IMR-90 (cell line): ENCODE measurements around the gene FYCO1. TPM values are rescaled to one million over a fixed set of nuclear protein-coding genes. Genes with fewer than 3 reads are reported as not detected.

Experiments
- ATAC-seq: fragments of 200-7000 bp; cut with Tn5 transposase; 2 replicates; pipeline ENCODE4 v1.9.1; 2020; ENCODE audit warnings: low read depth, mild to moderate bottlenecking, moderate library complexity
- BruUV-seq: library from RNA; stranded (reverse); fragments of 400-500 nt; replicated peaks from 2 replicates; lab custom pipeline; 2021; lab: Mats Ljungman, UMichigan
- CTCF ChIA-PET: fragments of 300-600 bp; formaldehyde crosslinking; extraction: SDS; loops from one replicate; lab custom pipeline; 2021; ENCODE audit warnings: antibody characterized with exemption; lab: Yijun Ruan, JAX
- POLR2A ChIA-PET: fragments of 300-600 bp; sonication (Branson Sonifier 250); formaldehyde crosslinking; loops from one replicate; lab custom pipeline; 2022; ENCODE audit warnings: antibody characterized with exemption; ENCODE audit not compliant: unreplicated experiment; lab: Charles Lee
- DNase-seq: peaks from one replicate; pipeline ENCODE4 v3.0.0; 2013
- H2AFZ ChIP-seq: replicated peaks from 2 replicates; pipeline ENCODE3; 2013; ENCODE audit warnings: low read length, mild to moderate bottlenecking; ENCODE audit not compliant: poor library complexity
- H2AK5ac ChIP-seq: 2 replicates; pipeline ENCODE4 v1.6.1; 2013; ENCODE audit warnings: low read depth, low read length, inconsistent platforms
- H2AK9ac ChIP-seq: replicated peaks from 2 replicates; pipeline ENCODE3; 2013; ENCODE audit warnings: mild to moderate bottlenecking, low read depth, low read length, moderate library complexity; ENCODE audit not compliant: poor library complexity
- H2BK120ac ChIP-seq: 2 replicates; pipeline ENCODE4 v1.6.1; 2013; ENCODE audit warnings: low read depth, low read length, inconsistent platforms
- H2BK15ac ChIP-seq: 3 replicates; pipeline ENCODE4 v1.6.1; 2013; ENCODE audit warnings: low read depth, low read length, inconsistent platforms
- H2BK20ac ChIP-seq: 2 replicates; pipeline ENCODE4 v1.6.1; 2013; ENCODE audit warnings: low read depth, mild to moderate bottlenecking, inconsistent platforms, low read length, moderate library complexity
- H2BK5ac ChIP-seq: 2 replicates; pipeline ENCODE4 v1.6.1; 2013; ENCODE audit warnings: mild to moderate bottlenecking, low read depth, low read length, inconsistent platforms; ENCODE audit not compliant: poor library complexity, severe bottlenecking
- H3K14ac ChIP-seq: replicated peaks from 2 replicates; pipeline ENCODE4 v1.6.1; 2013; ENCODE audit warnings: low read depth, low read length, inconsistent platforms
- H3K18ac ChIP-seq: 2 replicates; pipeline ENCODE4 v1.6.1; 2013; ENCODE audit warnings: low read depth, low read length, control low read depth
- H3K23ac ChIP-seq: 2 replicates; pipeline ENCODE4 v1.6.1; 2013; ENCODE audit warnings: low read depth, low read length, inconsistent platforms
- H3K27ac ChIP-seq: 2 replicates; pipeline ENCODE4 v1.5.1; 2013; ENCODE audit warnings: mild to moderate bottlenecking, control low read depth, low read length; ENCODE audit not compliant: insufficient read depth
- H3K27me3 ChIP-seq: 2 replicates; pipeline ENCODE4 v1.6.1; 2013; ENCODE audit warnings: low read length; ENCODE audit not compliant: control insufficient read depth, insufficient read depth
- H3K36me3 ChIP-seq: 2 replicates; pipeline ENCODE4 v1.6.1; 2013; ENCODE audit warnings: low read length, mixed read lengths; ENCODE audit not compliant: control insufficient read depth, insufficient read depth
- H3K4ac ChIP-seq: 2 replicates; pipeline ENCODE4 v1.6.1; 2013; ENCODE audit warnings: low read depth, low read length, inconsistent platforms
- H3K4me1 ChIP-seq: 2 replicates; pipeline ENCODE4 v1.6.1; 2013; ENCODE audit warnings: low read length, mixed read lengths; ENCODE audit not compliant: control insufficient read depth, insufficient read depth
- H3K4me2 ChIP-seq: 2 replicates; pipeline ENCODE4 v1.6.1; 2013; ENCODE audit warnings: low read depth, mild to moderate bottlenecking, control low read depth, low read length, moderate library complexity
- H3K4me3 ChIP-seq: 2 replicates; pipeline ENCODE4 v1.5.1; 2013; ENCODE audit warnings: low read depth, mild to moderate bottlenecking, control low read depth, low read length, moderate library complexity; ENCODE audit not compliant: insufficient read depth
- H3K56ac ChIP-seq: 2 replicates; pipeline ENCODE4 v1.6.1; 2013; ENCODE audit warnings: low read length, inconsistent platforms; ENCODE audit not compliant: insufficient read depth; ENCODE audit errors: extremely low read depth
- H3K79me1 ChIP-seq, 2 experiments: 2 replicates each; pipeline ENCODE4 v1.6.1; 2013; ENCODE audit warnings: low read length in 2 of 2, inconsistent platforms in 1 of 2, low read depth in 1 of 2
- H3K9ac ChIP-seq: 2 replicates; pipeline ENCODE4 v1.6.1; 2013; ENCODE audit warnings: low read depth, low read length, control low read depth
- H3K9me1 ChIP-seq: 2 replicates; pipeline ENCODE4 v1.6.1; 2013; ENCODE audit warnings: low read length, inconsistent platforms; ENCODE audit not compliant: insufficient read depth
- H3K9me3 ChIP-seq: 2 replicates; pipeline ENCODE4 v1.6.1; 2013; ENCODE audit warnings: low read length; ENCODE audit not compliant: control insufficient read depth, insufficient read depth
- H4K20me1 ChIP-seq: 2 replicates; pipeline ENCODE4 v1.6.1; 2013; ENCODE audit warnings: low read length, inconsistent platforms; ENCODE audit not compliant: insufficient read depth
- H4K5ac ChIP-seq: 2 replicates; pipeline ENCODE4 v1.6.1; 2013; ENCODE audit warnings: mild to moderate bottlenecking, low read depth, low read length, control low read depth
- H4K8ac ChIP-seq, 2 experiments: 2 replicates each; pipeline ENCODE4 v1.6.1; 2013; ENCODE audit warnings: low read depth in 2 of 2, low read length in 2 of 2, control low read depth in 1 of 2, inconsistent platforms in 1 of 2
- H4K91ac ChIP-seq: 2 replicates; pipeline ENCODE4 v1.6.1; 2013; ENCODE audit warnings: low read depth, low read length, inconsistent platforms; ENCODE audit not compliant: insufficient read depth
- BHLHE40 ChIP-seq: fragments of 150-350 bp; IDR thresholded peaks from 2 replicates; pipeline ENCODE4 v1.6.1; 2016; ENCODE audit warnings: mild to moderate bottlenecking, low read depth, low read length
- MAZ ChIP-seq: IDR thresholded peaks from 2 replicates; pipeline ENCODE4 v1.6.1; 2012; ENCODE audit warnings: low read depth, mild to moderate bottlenecking, low read length, improper control_type of control experiment, moderate library complexity, borderline replicate concordance
- RAD21 ChIP-seq: IDR thresholded peaks from 2 replicates; pipeline ENCODE4 v1.6.1; 2012; ENCODE audit warnings: low read length, improper control_type of control experiment
- SMC3 ChIP-seq: fragments of 150-350 bp; IDR thresholded peaks from 2 replicates; pipeline ENCODE4 v1.6.1; 2016; ENCODE audit warnings: low read depth, mild to moderate bottlenecking, antibody characterized with exemption, low read length, moderate library complexity
- WGBS, 2 experiments: methylation state at CpG; one replicate each; pipeline versions ENCODE4 v1.1.5 to v1.1.7; 2013; ENCODE audit warnings: missing lambda C conversion rate in 2 of 2; ENCODE audit not compliant: insufficient read length in 1 of 2; ENCODE audit errors: extremely low coverage in 2 of 2; 5-methylcytosine and 5-hydroxymethylcytosine counted together
- dilution Hi-C: fragments of 300-500 bp; cut with HindIII; formaldehyde crosslinking; loops from one replicate; pipeline ENCODE4 v1.14.3; 2018; ENCODE audit warnings: low sequenced_read_pairs; ENCODE audit not compliant: unreplicated experiment
- in situ Hi-C: fragments of 300-500 bp; cut with MboI; formaldehyde crosslinking; loops from 3 replicates; pipeline ENCODE4 v1.14.3; 2019; ENCODE audit warnings: low sequenced_read_pairs, inconsistent platforms, mixed read lengths
- intact Hi-C: fragments of 100-400 bp; cut with micrococcal nuclease; formaldehyde crosslinking; loops from 2 replicates; pipeline ENCODE4 v1.10.0; 2022
- polyA plus RNA-seq, 3 experiments: library from polyadenylated mRNA; depleted of rRNA; stranded (reverse); fragments of >200 nt; gene quantifications; 2 replicates each; pipeline ENCODE4 v1.2.3, GENCODE V29; 2012; ENCODE audit warnings: low replicate concordance in 1 of 3
- total RNA-seq: library from RNA; depleted of rRNA; stranded (reverse); fragments of >200 nt; gene quantifications from 2 replicates; pipeline ENCODE4 v1.2.3, GENCODE V29; 2012

The FYCO1 gene
- total and polyA plus RNA-seq, 2 of the 4 experiments (the other 2 are of a cell fraction): 13.7 to 20.1 TPM

DNA sequence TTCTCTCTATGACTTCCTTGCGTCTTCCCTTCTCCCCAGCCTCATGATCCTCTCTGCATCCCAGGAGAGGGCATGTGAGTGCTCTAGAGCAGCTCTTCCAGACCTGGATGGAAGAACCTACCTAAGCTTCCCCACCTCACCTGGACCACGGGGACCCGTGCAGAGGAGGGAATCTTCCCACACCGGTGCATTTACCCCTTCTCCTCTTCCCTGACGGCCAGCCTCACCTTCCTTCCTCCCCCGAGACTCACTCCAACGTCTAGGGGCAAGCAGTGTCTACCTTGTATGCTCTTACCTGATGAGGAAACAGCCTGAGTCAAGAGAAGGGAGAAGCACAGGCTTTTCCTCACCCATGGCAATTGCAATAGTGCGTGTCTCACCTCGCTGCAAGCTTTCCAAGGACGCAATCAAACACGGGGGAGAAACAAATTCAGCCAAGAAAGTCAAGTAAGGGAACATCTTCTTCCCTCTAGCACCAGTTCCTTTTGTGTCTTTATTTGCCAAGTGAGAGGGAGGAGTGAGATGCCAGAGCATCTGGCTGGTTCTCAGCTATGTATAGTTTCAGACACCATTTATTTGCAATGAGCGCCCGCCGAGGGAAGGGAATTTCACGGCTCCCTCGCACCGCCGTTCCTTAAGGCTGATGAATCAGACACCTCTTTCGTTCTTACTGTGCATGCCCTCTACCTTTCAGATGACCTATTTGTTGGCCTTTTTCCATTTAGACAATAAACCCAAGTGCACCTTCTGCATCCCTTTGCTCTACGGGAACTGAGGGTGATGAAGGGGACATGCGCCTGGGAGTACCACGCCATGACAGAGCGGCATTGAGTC is 111.0 kb downstream of the FYCO1 start:
- Histone ChIP-seq H3K27me3 (peaks cover 36% of the 10 kb centered on the region), H2BK120ac (no peak overlapping the region), H3K9ac (no peak overlapping the region), H2BK20ac (no peak overlapping the region), H2AK5ac (no peak overlapping the region), H3K4ac (no peak overlapping the region), H3K9me1 (no peaks in the 10 kb centered on the region), H4K91ac (no peak overlapping the region), H3K4me1 (no peaks in the 10 kb centered on the region; the same call in 1 of the 2 replicates), H4K8ac (no peak overlapping the region), H3K14ac (no peak overlapping the region), H3K4me3 (no peak overlapping the region), H4K5ac (no peak overlapping the region), H3K18ac (no peak overlapping the region), H3K79me1 (no peaks in the 10 kb centered on the region), H3K36me3 (no peaks in the 10 kb centered on the region), H2AK9ac (no peak overlapping the region), H3K4me2 (no peak overlapping the region), H2AFZ (no peak overlapping the region), H2BK15ac (no peak overlapping the region), H3K23ac (no peak overlapping the region), H2BK5ac (no peak overlapping the region), H3K27ac (no peak overlapping the region), H3K9me3 (no peaks in the 10 kb centered on the region), H3K56ac (no peak overlapping the region), H4K20me1 (no peaks in the 10 kb centered on the region)
- dilution Hi-C loops: no loop called here
- no CpG with 5 or more reads among the region's 23 CpGs for WGBS, 2 experiments
- CTCF ChIA-PET: no interaction called here
- in situ Hi-C loops: no loop called here
- ATAC-seq (no peak), DNase-seq (no peak)
- intact Hi-C loops: no loop called here
- no TSS peak for BruUV-seq
- TF ChIP-seq RAD21 (no peak), BHLHE40 (no peak), MAZ (no peak), SMC3 (no peak)
- POLR2A ChIA-PET: no interaction called here
